Activated CD8-positive, alpha-beta memory T cell treated with anti-CD3 and anti-CD28 coated beads, Interleukin-2, amount 50 U/mL, for 1 hour (primary cell): Measurements from ENCODE around the gene ARHGAP26.
"Not testable (repeated sequence)": the region's sequence is repeated elsewhere in the genome, so short reads cannot be mapped to it uniquely, and the experiment has no call there.

Experiments used
- DNase-seq: peaks from one replicate; pipeline ENCODE4 v3.0.0-alpha.2; 2020; ENCODE audit errors: extremely low read depth

The ARHGAP26 gene

DNA sequence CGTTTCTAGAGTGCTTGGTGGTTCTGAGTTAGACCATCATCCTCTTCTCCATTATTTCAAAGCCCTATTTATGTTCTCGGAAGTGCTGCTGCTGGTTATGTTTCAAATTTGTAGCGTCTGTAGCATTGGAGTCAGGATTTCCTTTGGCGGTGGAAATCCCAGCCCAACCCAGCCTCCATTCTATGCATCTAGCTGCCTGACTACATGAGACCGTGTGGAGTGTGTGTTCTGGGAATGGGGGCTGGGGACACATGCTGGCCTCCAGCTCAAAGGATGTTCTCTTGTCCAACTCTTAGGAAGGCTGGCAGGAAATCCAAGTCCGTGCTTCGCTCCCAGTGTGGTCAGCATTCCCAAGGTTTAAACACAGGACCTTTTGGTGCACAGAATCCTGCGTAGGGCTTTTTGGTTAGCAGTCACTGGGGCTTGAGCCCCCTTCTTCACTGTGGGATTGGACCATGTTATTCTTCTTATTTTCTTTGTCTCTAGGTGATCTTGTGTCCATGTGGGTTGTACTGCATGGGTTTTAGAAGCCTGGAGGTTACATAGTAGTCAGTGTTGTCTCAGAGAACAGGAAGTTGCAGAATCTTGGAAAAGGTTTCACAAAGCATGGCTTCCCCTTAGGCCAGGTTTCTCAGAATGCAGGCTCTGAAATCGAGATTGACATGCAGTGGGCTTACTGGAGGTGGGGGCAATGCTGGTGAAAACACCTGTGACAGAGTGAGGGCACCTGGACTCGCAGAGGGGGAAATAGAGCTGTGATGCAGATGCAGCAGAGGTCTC, 132.2 kb downstream of the ARHGAP26 start:
- no peak for DNase-seq

DNA sequence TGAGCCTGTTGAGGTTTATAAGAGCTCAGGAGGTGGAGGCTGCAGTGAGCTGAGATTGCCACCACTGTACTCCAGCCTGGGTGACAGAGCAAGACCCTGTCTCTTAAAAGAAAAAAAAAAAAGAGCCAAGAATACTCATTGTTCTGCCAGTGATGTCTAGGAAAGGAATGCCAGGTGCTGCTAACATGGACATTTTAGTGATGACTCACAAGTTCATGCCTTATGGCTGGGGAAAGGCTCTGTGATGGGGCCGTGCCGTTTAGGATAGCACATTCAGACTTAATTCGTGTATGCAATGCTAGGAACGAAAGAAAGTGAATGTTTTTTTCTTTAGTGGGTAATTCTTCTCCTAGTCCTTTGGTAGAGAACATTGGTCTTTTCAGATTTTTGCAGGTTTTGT, 134.2 kb downstream of the ARHGAP26 start:
- no peak for DNase-seq

DNA sequence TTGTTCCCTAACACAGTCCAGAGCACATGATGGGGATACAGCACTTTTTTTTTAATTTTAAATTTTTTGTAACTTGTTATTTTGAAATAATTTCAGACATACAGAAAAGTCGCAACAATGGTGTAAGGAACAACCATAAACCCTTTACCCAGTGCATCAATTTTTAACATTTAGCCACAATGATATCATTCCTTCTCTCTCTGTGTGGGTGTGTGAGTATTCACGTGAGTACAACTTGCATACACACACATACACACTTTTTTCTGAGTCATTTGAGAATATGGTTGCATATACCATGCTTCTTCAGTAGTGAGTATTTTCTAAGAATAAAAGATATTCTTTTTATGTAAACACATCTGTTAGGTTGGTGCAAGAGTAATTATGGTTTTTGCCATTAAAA, 135.2 kb downstream of the ARHGAP26 start:
- no peak for DNase-seq

DNA sequence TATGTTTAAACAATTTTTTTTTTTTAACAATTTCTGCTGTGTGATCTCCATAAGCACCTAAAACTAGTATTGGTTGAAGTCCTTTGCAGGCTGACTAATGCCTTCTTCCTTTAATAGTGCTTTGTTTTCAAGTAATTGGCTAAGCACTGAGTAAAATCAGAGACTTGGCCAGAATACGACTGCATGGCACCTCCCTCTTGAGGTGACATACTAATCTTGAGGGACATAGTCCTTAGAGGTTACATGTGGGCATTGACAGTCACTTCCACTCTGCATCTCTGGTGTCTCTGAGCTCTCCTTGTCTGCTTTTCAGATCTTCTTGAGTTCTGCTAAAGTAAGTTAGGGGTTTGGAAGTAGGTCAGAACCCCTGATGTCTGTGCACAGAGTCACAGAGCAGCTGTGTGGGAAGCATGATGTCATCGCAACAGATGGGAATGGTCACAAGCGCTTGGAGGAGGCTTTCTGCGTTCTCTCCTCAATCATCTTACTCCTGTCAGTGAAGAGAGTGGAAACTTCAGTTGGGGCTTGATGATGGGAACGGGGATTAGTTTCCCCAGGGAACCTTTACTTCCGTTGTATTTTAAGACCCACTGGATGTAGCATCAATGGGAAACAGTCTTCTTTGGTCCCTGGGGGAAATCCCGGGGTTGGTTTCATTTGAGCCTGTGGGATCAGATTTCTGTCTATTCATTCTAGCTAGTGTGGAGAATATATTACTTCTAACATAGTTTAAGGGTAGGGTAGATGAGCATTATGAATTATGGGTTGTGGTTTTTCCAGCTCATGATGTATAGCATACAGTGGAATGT, 136.9 kb downstream of the ARHGAP26 start:
- DNase-seq, result no peak

DNA sequence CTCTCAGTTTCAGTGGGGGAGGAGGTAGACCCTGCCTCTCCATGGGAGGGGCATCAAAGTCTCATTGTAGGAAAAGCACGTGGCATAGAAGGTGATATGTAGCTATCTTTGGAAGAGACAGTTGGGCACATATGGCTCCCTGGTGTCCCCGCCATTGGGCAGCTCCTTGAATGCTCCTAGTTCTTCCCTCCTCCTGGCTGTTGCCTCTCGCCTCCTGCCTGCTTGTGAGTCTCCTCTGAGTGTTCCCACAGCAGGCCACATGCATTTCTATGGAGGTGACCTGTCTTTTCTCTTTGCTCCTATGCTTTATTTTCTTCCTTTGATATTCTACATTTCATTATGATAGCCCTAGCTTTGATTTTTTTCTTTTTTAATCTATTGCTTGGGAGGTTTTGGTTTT, 138.5 kb downstream of the ARHGAP26 start:
- DNase-seq, result no peak

DNA sequence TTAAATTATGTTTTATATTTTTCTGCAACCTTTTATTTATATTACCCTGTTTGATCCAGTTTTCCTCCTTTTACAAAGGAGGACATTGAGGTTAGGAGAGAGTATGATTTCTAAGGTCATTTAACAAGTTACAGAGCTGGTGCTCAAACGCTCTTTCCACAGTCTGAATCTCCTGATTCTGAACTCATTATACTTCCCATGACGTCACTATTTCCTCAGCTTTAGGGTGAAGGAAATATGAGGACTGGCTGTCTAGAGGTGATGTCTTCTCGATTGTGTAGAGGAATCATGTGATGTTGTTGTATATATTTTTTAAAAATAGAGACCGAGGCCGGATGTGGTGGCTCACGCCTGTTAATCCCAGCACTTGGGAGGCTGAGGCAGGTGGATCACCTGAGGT, 140.0 kb downstream of the ARHGAP26 start:
- DNase-seq, result no peak

DNA sequence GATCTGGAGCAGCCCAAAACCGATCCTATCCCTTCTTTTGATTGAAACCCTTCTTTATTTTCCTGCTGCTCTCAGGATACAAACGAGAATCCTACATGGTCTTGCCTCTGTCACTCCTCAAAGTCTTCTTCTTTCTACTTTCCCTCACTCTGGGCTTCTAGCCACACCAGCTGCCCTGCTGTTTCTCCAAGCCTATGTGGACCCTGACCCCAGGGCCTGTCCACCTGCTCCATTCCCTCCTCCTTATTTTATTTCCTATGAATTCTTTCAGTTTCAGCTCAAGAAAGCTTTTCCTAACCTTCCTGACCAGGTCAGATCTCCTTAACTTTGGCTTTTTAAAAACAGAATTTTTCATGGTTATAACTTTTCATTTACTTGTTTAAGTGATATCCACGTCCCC, 141.0 kb downstream of the ARHGAP26 start:
- no peak for DNase-seq

DNA sequence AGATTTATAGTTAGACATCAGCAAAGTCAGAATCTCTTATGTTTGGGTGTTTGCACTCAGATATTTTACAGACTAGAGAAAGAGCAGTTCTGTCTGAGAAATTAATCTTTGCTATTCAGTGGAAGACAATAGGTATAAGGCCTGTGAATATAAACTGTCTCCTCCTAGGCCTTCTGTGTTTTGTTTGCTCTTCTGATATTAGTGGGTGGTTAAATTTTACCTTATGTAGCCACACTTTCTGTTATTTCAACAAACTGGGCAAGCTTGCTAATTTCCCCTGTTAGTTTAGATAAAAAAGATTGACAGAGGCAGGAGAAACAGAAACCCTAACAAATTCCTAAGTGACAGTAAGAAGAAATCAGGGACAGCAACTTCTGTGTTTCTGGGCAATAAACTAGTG, 141.6 kb downstream of the ARHGAP26 start:
- no peak for DNase-seq

DNA sequence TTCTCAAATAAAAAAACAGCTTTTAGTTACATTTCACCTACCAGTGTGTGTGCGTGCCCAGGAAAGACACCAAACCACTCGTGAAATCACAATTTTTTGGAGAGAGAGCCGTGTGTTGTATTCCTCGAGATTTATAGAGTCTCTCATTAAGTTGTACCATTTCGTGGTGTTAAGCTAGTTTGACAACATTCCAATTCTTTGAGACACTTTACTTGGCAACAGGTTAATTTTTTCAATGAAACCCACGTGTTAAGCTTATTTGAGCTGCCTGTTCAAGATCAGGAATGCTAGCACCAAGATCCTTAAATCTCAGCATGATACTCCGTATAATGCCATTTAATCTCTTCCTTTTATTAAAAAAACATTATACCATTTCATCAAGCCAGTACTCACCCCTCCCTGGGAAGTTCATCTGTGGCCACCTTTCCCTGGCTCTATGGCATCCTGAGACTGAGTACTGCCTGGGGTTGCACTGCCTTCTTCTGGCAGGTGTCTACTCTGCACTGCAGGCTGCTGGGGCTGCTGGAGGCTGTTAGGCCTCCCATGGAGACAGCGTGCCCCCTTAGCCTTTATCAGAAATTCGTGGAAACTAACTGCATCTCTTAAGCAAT, 143.7 kb downstream of the ARHGAP26 start:
- DNase-seq, result no peak

DNA sequence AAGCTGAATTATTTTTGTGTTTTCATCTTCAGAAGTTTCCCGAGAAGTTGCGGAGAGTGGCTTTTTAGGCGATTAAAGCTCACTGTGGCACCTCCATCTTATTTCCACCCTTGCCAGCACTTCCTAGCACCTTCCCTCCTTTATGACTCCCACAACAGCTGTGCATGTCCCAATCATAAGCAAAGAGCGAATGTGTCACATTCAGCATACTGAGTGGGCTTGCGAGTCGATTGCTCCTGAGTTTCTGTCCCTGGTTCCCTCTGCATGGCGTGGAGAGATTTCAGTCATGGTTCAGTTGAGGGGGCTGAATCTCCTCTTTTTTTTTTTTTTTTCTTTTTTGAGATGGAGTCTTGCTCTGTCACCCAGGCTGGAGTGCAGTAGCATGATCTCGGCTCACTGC, 144.9 kb downstream of the ARHGAP26 start:
- no peak for DNase-seq

DNA sequence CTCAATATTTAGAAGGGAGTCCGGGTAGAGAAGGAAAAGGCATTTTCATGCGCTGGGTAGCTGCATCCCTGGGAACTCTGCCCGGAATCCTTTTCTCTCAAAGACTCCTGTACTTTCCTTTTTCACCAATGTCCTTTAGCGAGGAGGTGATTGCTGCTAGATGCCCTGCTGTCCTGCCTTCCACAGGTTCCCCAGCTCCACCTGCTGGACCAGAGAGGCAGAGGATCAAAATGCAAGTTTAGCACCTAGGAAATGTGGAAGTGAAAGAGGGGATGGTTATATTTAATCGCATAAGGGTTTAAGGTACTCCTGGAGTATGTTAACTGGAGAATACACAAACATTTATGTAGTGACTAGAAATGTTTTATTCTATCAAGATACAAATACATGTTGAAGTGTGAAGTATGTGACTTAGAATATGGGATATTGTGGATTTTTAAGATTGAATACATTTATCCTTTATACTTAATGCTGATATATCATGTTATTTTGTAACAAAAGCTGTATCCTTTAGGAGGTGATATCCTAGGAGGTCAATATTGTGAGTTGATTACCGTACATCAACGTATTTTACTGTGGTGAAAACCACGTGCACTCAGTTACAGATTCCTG, 145.7 kb downstream of the ARHGAP26 start:
- no peak for DNase-seq

DNA sequence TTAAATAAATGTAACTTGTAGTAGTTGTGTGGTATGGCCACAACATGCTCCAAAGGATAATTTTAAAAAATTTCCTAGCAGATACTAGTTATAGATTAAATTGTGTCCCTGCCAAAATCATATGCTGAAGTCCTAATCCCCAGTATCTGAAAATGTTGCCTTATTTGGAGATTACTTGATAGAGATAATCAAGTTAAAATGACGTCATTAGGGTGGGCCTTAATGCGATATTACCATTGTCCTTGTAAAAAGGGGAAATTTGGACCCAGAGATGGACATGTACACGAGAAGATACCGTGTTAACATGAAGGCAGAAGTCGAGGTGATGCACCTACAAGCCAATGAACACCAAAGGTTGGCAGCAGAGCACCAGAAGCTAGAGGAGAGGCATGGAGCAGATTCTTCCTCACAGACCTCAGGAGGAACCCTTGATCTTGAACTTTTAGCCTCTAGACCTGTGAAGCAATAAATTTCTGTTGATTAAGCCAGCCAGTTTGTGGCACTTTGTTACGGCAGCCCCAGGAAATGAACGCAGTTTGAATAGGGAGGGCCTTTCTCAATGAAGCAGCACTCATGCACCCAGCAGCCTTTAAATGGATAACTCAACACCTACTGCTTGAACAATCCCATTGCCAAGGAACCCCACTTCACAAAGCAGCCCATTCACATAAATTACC, 148.9 kb downstream of the ARHGAP26 start:
- no peak for DNase-seq

DNA sequence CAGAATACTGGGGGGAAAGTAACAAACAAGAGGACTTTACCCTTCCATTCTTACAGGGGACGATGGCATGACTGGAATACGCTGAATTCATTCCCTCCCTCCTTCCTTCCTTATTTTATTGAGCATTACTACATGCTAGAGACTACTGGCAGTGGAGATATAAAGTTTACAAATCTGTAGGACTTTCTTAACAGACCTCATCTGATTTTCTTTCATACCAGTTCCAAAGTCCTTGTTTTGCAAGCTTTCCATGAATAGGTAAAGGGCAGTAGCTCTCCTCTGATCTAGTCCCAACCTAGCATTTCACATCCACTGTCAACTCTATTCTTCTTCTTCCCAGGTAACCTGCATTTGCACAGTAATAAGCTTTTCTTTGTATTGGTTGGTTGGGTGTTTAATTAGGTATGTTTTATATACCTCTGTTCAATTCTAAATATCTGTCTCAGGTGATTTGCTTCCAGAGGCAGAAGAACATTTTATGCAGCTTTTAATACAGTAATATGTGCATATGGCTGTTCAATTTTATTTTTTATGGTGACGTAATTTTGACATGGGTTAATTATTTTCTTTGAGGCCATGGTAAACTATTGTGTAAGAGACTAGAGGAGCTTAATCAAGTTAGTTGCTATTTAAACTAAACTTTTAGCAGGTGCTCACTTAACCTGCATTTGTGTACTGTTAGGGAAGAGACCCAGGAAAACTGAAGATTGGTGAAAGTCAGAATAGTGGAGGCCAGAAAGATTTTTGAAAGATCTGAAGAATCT, 150.9 kb downstream of the ARHGAP26 start:
- no peak for DNase-seq

DNA sequence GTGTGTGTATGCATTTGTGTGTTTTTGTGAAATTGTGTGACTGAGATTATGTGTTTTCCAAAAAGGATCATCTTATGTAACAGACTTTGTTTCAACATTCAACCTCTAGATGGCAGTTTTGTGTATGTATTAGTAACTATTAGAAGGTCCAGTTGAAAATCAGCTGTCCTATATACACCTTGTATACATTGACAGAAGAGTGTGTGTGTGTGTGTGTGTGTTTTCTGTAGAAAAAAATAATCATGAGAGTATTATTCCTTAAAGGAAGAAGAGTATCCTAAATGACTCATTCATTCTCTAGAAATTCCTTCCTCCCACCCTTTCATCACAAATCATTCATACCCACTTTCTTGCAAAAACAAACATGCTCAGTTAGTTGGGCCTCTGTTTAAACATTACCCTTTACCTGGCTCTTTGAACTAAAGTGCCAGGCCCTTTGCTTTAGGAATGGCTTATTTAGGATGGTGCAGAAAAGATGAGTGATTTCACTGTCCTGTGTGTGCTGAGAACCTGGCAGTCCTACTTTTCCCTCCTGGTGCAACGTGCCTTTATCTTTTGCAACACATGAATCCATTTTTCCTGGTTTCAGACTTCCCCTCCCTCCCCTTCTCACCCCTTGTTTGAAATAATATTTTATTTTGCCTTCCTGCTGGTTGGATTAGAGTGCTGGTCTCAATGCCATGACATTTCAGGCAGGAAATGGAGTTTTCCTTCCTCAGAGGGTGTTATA, 152.2 kb downstream of the ARHGAP26 start:
- DNase-seq, result no peak

DNA sequence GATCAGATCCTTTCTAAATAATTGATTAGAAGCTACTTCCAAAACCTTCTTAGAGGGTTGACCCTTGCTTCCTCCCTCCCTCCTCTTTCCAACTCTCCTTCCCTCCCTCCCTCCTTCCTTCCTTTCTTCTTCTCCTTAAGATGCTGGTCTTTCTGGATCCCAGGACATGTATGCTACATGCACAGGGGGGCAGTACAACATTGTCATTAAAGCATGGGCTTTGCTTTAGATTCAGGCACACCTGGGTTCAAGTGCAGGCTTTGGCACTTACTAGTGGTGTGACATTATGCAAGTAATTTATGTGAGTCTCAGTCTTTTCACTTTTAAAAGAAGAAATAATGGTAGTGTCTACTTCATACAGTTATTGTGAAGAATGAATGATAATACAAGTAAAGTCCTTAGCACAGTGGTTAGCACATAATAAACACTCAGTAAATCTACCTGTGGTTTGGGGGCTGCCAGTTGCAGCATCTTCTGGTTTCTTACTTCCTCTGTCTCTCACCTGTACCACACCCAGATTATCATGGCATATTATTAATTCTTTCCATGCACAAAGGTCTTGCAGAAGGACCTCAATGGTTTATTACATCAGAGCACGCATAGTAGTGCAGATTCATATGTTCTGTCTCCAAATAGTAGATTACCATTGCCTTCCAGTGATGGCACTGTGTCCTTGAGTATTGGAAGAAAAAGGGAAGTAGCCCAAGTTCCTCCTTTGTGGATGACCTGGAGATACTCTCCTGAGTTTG, 154.1 kb downstream of the ARHGAP26 start:
- no peak for DNase-seq

DNA sequence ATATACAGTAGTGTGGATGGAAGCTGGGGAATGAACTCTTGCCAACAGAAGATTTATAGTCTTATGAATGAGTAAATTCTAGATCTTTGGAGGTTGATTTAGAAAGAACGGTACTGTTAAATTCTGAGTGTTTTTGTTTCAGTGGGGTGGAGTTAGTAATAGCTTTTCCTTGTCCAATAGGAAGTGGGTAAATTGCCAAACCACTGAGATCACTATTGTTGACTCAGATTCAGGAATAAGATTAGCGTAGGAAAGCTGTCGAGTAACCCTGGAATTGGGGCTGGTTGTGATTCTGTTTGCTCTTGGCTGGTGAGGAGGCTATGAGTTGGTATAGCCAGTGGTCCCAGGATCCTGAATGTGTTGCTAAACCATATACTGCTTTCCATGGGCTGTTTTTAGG, 155.6 kb downstream of the ARHGAP26 start:
- no peak for DNase-seq

DNA sequence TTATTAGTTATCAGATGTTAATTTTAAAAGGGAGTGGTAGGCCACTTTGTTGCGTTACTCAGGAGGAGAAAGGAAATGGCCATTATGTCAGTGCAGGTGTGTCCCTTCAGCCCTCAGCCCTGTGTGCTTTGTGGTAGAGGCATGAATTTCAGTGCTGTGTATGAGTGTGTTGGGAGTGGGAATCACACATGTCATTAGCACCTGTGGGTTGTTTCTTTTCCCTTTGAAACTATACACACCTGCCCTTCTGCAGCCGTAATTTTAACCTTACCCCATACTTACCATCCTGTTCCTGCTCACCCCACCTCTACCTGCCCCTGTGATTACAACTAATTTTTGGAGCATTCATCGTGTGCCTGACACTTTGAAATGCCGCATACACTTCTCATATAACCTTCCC, 156.4 kb downstream of the ARHGAP26 start:
- DNase-seq, result no peak

DNA sequence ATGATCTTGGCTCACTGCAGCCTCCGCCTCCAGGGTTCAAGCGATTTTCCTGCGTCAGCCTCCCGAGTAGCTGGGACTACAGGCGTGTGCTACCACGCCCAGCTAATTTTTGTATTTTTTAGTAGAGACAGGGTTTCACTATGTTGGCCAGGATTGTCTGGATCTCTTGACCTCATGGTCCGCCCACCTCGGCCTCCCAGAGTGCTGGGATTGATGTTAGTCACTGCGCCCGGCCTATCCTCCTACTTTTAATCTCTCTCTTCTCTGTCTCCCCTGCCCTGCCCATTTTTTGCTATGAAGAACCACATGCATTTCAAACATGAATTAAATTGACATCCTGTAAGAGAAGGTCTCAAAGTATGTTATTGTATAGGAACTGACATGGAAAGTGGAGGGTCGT, 158.8 kb downstream of the ARHGAP26 start:
- not testable (repeated sequence) for DNase-seq

DNA sequence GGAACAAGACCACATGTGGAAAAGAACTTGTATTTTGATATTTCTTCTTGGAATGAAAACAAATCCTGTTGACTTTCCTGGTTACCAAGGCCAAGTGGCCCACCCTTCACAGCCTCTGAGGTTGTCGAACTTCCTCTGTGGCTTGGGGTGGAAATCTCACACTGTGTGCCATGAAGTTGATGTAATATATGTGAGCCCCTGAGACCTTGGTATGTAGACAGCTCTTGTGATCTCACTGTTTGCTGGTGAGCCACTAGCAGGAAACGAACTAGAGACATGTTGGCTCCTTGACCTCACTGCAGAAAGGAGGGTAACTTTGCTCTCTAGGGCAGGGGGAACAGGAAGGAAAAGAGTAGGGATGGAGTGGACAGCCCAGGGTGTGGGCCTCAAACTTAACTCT, 159.4 kb downstream of the ARHGAP26 start:
- DNase-seq, result no peak
